HG03378 (cell line): ENCODE results near the gene GLT6D1.
"Not testable (repeated sequence)": the region's sequence is repeated elsewhere in the genome, so short reads cannot be mapped to it uniquely, and the experiment has no call there.

Experiments used
- ATAC-seq: cut with Tn5 transposase; IDR thresholded peaks from one replicate; pipeline ENCODE4 v1.9.1; 2021; ENCODE audit warnings: mild to moderate bottlenecking, moderate library complexity; ENCODE audit not compliant: unreplicated experiment

GLT6D1 gene, protein sequence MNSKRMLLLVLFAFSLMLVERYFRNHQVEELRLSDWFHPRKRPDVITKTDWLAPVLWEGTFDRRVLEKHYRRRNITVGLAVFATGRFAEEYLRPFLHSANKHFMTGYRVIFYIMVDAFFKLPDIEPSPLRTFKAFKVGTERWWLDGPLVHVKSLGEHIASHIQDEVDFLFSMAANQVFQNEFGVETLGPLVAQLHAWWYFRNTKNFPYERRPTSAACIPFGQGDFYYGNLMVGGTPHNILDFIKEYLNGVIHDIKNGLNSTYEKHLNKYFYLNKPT

GRCh38 chr9:135639196-135639595 is at the start of gene GLT6D1:
Gene GLT6D1, minus strand, starts transcription at chr9:135639540. Its CDS starts 353 bp downstream, at chr9:135639187.
- no peak for ATAC-seq

GRCh38 chr9:135689011-135689410 is 49.7 kb upstream of the GLT6D1 start:
- no peak for ATAC-seq

DNA sequence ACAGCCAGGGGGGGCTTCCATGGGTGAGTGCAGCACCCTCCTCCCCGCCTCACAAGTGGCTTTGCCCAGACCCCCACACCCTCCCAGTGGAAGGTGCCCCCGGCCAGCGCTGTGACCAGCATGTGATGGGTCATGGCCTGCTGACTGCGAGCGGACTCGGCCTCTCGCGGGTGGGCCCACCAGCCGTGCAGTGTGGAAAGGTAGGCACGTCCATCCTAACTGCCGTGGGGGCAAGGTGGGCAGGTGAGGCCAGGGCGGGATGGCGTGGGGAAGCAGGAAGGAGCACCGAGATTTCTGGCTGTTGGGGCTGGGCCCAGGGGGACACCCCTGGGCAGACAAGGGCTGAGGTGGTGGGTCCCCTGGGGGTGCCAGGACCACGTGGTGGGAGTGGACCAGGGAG is 47.9 kb upstream of the GLT6D1 start:
- no peak for ATAC-seq

GRCh38 chr9:135684691-135685090 is 45.4 kb upstream of the GLT6D1 start:
- no peak for ATAC-seq

- no peak for ATAC-seq
These were observed 44.2 kb upstream of the GLT6D1 start for GRCh38 chr9:135683401-135684034.

DNA sequence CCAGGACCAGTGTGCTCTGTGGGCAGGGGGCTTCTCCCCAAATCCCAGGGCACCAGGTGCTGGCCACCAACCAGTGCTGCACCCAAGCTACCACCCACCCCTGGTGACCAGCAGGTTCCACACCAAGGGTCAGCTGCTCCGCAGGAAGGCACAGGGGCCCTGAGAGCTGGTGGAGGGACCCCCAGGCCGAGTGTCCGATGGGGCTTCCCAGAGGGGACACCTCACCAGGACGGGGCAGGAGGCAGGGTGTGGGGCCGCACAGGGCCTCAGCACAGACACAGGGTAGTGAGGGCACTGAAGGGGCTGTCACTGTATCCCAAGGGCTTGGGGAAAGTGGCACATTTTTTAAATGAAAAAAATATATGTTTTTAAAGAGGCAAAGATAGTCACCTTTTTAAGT is 41.8 kb upstream of the GLT6D1 start:
- ATAC-seq: no peak

DNA sequence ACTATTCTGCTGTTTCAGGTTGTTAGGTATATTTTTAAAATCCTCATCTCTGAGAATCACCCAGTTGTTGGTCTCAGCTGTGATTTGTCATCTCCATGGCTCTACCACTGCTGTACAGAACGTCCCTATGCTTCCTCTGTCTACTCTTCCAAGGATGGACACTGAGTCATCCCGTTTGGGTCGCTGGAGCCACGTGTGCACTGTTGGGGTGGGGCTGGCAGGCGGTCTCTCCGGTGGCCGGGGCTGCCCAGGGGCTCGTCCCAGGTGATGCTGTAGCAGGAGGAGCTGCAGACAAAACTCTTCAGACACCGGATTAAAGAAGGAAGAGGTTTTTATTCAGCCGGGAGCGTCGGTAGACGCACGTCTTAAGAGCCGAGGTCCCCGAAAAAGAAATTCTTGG is 40.7 kb upstream of the GLT6D1 start:
- ATAC-seq: no peak

DNA sequence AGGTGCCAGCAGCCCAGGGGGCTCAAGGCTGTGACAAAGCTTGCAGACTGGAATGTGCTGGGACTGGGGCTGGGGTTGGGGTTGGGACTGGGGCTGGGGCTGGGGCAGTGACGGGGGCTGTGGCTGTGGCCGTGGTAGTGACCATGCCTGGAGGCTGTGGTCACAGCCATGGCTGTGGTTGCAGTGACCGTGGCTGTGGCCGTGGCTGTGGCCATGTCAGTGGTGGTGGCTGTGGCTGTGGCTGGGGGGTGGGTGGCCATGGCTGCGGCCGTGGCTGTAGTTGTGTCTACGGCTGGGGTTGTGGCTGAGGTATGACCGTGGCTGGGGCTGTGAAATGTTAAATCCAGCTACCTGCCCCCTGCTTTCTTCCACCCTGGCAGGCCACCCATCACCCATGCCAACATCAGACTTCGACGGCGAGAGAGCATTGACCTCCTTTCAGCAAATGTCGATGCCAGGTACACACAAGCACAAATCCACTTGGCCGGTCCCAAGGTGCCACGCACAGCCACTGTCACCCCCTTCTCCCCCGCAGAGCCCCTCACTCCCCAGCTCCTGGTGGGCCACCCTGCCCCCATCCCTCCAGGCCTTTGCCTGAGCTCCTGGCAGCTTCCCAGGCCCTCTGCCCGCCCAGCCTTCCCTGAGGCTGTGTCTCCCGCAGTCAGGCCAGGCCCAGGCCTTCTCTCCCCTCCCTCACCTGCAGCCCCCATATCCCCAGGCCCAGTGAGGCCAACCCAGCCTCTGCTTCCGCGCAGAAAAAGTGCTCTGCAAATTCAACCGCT is 39.1 kb upstream of the GLT6D1 start:
- no peak for ATAC-seq

- no peak for ATAC-seq
These were observed 38.4 kb upstream of the GLT6D1 start for GRCh38 chr9:135677641-135678168.

DNA sequence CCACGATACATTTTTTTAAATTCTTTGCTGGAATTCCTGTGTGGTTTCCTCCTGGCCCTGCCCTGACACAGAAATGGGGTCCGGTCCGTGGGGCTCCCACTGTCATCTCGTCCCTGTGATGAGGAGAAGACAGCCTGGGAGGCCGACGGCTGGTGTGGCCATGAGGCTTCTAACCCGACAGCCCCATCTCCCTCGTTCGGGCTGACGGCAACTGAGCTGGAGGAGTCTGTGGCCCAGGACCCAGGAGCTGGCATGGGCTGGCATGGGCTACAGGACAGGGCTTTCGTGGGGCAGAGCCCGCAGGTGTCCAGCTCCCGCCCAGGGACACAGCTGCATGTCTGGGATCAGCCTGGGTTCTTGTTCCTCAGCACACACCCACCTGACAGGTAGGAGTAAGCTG is 37.6 kb upstream of the GLT6D1 start:
- ATAC-seq: no peak

GRCh38 chr9:135674977-135675376 is 35.6 kb upstream of the GLT6D1 start:
- ATAC-seq: no peak

- no peak for ATAC-seq
These were observed 34.6 kb upstream of the GLT6D1 start for GRCh38 chr9:135673941-135674340.

DNA sequence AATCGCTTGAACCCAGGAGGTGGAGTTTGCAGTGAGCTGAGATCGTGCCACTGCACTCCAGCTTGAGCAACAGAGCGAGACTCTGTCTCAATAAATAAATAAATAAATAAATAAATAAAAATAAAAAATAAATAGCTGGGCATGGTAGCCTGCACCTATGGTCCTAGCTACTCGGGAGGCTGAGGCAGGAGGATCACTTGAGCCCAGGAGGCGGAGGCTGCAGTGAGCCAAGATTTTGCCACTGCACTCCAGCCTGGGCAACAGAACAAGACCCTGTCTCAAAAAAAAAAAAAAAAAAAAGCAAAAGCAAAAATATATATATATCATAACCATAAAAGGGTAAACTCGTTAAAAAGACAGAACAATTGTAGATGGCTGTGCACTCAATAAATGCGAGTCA is 33.4 kb upstream of the GLT6D1 start:
- not testable (repeated sequence) for ATAC-seq

DNA sequence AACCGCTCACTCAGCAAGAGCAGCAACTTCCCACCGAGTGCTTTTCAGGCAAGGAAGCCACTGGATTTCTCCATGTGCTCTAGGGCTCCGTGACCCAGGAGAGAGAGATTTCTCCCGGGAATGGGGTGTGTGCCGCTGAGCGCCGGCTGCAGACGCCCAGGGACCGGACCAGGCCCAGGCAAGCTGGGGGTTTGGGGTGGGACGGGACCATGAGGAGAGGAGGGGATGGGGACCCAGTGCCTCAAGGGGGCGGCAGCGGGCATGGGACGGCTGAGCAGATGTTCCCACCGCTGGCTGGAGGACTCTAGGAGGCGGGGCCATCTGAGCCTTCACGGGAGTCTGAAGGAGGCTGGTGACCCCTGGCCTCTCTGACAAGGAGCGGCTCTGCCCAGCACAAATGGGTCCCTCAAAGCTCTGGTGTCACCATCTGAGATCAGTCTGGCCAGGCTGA is 32.3 kb upstream of the GLT6D1 start:
- ATAC-seq: no peak

GRCh38 chr9:135670721-135671590 is 31.6 kb upstream of the GLT6D1 start:
- ATAC-seq: no peak

DNA sequence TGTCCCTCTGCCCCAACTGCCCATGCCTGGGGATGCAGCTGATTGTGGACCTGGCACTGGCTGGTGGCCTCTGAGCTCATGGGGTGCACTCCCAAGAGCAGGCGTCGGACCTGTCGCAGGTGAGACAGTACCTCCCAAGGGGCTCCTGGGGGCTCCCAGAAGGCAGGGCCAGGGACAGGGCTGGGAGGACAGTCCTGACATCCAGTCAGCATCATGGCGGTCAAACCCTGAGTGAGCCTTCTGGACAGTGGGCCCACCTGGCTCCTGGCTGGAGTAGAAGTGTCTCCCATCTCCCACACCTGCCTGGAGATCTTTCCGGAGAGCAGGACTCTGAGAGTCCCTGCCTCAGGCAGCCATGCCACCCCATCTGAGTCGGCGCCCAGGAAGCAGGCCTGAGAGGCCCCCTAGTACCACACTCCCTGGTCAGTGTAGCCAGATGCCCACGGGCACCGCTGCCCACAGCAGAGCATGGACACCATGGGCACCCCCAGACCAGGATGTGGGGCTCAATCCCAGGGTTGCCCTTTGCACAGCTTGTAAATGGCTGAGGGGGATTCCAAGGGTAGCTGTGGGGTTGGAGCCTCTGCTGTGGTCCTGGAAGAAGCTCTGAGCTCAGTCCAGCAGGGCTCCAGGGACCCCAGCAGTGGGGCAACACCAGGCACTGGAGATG is 30.4 kb upstream of the GLT6D1 start:
- ATAC-seq: no peak

- not testable (repeated sequence) for ATAC-seq
These were observed 29.7 kb upstream of the GLT6D1 start for GRCh38 chr9:135669018-135669417.

DNA sequence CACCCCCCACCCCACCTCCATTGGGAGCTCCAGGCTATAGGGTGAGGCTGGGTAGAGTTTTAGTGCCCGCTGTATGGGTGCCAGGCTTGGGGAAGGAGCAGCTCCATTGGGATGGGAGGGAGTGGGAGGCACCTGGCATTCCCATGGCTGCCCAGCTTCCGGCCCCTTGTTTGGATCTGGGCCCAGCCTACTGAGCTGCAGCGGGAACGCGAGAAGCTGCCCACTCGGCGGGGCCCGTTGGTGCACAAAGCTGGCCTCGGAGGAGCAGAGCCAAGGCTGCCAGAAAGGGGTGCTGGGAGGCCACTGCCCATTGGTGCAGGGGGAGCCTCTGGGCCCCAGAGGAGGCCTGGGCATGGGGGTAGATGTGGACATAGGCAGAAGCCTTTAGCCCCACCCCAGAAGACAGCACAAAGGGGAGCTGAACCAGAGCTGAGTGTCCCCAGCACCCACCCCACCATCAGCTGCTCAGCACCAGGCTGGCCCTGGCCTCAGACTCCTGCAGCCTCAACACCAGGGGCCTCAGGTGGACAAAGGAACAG is 28.2 kb upstream of the GLT6D1 start:
- no peak for ATAC-seq

DNA sequence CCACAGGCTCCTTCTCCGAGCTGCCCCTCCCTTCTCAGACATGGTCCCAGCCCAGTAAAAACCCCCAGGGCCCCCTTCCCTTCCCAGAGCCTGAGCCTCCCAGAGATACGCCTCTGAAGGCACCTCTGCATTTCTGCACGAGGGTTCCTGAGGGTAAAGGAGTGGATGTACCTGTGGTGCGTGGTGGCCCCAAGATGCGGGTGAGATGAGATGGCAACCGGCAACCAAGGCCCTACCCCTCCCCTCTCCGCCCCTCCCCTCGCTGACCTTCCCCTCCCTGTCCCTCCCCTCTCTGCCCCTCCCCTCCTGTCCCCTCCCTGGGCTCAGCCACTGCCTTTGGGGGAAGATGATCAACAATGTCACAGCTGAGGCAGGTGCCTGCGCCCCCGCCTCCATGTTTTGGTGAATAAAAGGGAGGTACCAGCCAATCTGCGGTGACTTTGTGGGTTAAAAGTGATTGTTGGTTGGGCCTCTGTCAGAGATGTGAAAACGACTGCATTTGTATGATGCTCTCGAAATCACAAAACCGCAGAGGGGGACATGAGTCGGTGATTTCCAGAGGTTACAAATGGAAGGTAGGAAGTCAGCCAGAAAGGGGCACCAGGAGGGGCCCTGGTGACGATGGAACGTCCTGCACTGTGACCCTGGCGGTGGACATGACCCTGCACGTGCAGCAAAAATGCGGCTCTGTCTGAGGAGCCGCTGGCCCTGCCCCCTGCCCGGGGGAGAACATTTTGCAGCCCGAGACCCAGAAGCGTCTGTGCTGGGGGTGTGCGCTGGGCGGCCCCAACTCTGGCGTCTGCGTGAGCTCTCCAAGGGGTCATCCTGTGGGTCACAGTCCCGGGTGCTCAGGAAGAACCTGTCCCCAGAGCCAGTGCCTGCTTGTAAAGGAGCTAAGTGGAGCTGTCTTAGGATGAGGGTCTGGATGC is 27.5 kb upstream of the GLT6D1 start:
- ATAC-seq: no peak
